HEK293 (cell line): ENCODE measurements around the gene PPFIBP1.
A peak's percentile ranks its signal among the peaks of the same experiment; 100 is the strongest.

Experiments
- ATF2 ChIP-seq: fragments of 450-650 bp; formaldehyde crosslinking; IDR thresholded peaks from 2 replicates; pipeline ENCODE4 v1.5.1; 2016; ENCODE audit warnings: missing biosample characterization, missing genetic modification characterization, low read depth
- GLIS2 ChIP-seq: fragments of 450-650 bp; formaldehyde crosslinking; IDR thresholded peaks from 2 replicates; pipeline ENCODE4 v1.5.1; 2016; ENCODE audit warnings: missing biosample characterization, missing genetic modification characterization
- KLF1 ChIP-seq: fragments of 450-650 bp; formaldehyde crosslinking; IDR thresholded peaks from 2 replicates; pipeline ENCODE4 v1.5.1; 2016; ENCODE audit warnings: missing biosample characterization, missing genetic modification characterization
- OVOL3 ChIP-seq: fragments of 450-650 bp; formaldehyde crosslinking; IDR thresholded peaks from 2 replicates; pipeline ENCODE4 v1.5.1; 2016; ENCODE audit warnings: missing biosample characterization, missing genetic modification characterization
- ZBTB48 ChIP-seq: fragments of 450-650 bp; formaldehyde crosslinking; IDR thresholded peaks from 2 replicates; pipeline ENCODE4 v1.5.1; 2016; ENCODE audit warnings: missing biosample characterization, missing genetic modification characterization
- ZBTB7A ChIP-seq: fragments of 450-650 bp; formaldehyde crosslinking; IDR thresholded peaks from 2 replicates; pipeline ENCODE4 v1.5.1; 2016; ENCODE audit warnings: low read depth, missing biosample characterization, missing genetic modification characterization
- ZFP37 ChIP-seq: fragments of 450-650 bp; formaldehyde crosslinking; IDR thresholded peaks from 2 replicates; pipeline ENCODE4 v1.5.1; 2016; ENCODE audit warnings: missing biosample characterization, missing genetic modification characterization
- ZNF146 ChIP-seq: fragments of 450-650 bp; formaldehyde crosslinking; IDR thresholded peaks from 2 replicates; pipeline ENCODE4 v1.5.1; 2016; ENCODE audit warnings: missing biosample characterization, missing genetic modification characterization
- ZNF24 ChIP-seq: fragments of 450-650 bp; formaldehyde crosslinking; IDR thresholded peaks from 2 replicates; pipeline ENCODE4 v1.5.1; 2016; ENCODE audit warnings: missing biosample characterization, missing genetic modification characterization
- ZNF292 ChIP-seq: fragments of 450-650 bp; formaldehyde crosslinking; IDR thresholded peaks from 2 replicates; pipeline ENCODE4 v1.5.1; 2016; ENCODE audit warnings: low read depth, missing biosample characterization, missing genetic modification characterization, borderline replicate concordance
- ZNF404 ChIP-seq: fragments of 450-650 bp; formaldehyde crosslinking; IDR thresholded peaks from 2 replicates; pipeline ENCODE4 v1.5.1; 2017; ENCODE audit warnings: missing biosample characterization, missing genetic modification characterization
- ZNF513 ChIP-seq: fragments of 450-650 bp; IDR thresholded peaks from 2 replicates; pipeline ENCODE4 v1.5.1; 2018; ENCODE audit warnings: missing biosample characterization, missing genetic modification characterization
- ZNF555 ChIP-seq: fragments of 450-650 bp; formaldehyde crosslinking; conservative IDR thresholded peaks from 2 replicates; pipeline ENCODE4 v1.5.1; 2017; ENCODE audit warnings: missing biosample characterization, mild to moderate bottlenecking, missing genetic modification characterization, inconsistent platforms
- ZNF623 ChIP-seq: fragments of 450-650 bp; formaldehyde crosslinking; IDR thresholded peaks from 2 replicates; pipeline ENCODE4 v1.5.1; 2016; ENCODE audit warnings: missing biosample characterization, missing genetic modification characterization
- ZNF654 ChIP-seq: fragments of 450-650 bp; formaldehyde crosslinking; IDR thresholded peaks from 2 replicates; pipeline ENCODE4 v1.5.1; 2016; ENCODE audit warnings: low read depth, missing biosample characterization, missing genetic modification characterization
- ZNF837 ChIP-seq: fragments of 450-650 bp; formaldehyde crosslinking; IDR thresholded peaks from 2 replicates; pipeline ENCODE4 v1.5.1; 2016; ENCODE audit warnings: missing biosample characterization, missing genetic modification characterization
- ZSCAN30 ChIP-seq: fragments of 450-650 bp; IDR thresholded peaks from 2 replicates; pipeline ENCODE4 v1.5.1; 2018; ENCODE audit warnings: missing biosample characterization, mild to moderate bottlenecking, missing genetic modification characterization, moderate library complexity
- ZSCAN4 ChIP-seq: fragments of 450-650 bp; formaldehyde crosslinking; IDR thresholded peaks from 2 replicates; pipeline ENCODE4 v1.5.1; 2017; ENCODE audit warnings: missing biosample characterization, missing genetic modification characterization
- TF ChIP-seq, protein P1 (sequence below): fragments of 450-650 bp; formaldehyde crosslinking; conservative IDR thresholded peaks from 2 replicates; pipeline ENCODE4 v1.5.1; 2016; ENCODE audit warnings: low read depth, missing biosample characterization, missing genetic modification characterization
- TF ChIP-seq, protein P2 (sequence below): fragments of 450-650 bp; formaldehyde crosslinking; IDR thresholded peaks from 2 replicates; pipeline ENCODE4 v1.5.1; 2017; ENCODE audit warnings: missing biosample characterization, missing genetic modification characterization
- TF ChIP-seq, protein P3 (sequence below): fragments of 450-650 bp; formaldehyde crosslinking; conservative IDR thresholded peaks from 2 replicates; pipeline ENCODE4 v1.5.1; 2016; ENCODE audit warnings: low read depth, missing biosample characterization, missing genetic modification characterization
- TF ChIP-seq, protein P4 (sequence below): fragments of 450-650 bp; formaldehyde crosslinking; IDR thresholded peaks from 2 replicates; pipeline ENCODE4 v1.5.1; 2016; ENCODE audit warnings: missing biosample characterization, missing genetic modification characterization

The PPFIBP1 gene

GRCh38 chr12:27644158-27644845, 120.3 kb downstream of the PPFIBP1 start (continued):
- TF ChIP-seq ZNF623 (tag by site-specific recombination) (no peak), KLF1 (tag by site-specific recombination) (no peak), ZBTB48 (tag by site-specific recombination) (no peak), GLIS2 (tag by site-specific recombination) (no peak), OVOL3 (tag by site-specific recombination) (peak; percentile 77; the same call in 1 of the 2 replicates), ZBTB7A (no peak), ZNF513 (peak; percentile 51; the same call in 1 of the 2 replicates), ZFP37 (tag by site-specific recombination) (no peak), ZNF837 (tag by site-specific recombination) (no peak), ZNF292 (tag by site-specific recombination) (no peak), ZNF146 (tag by site-specific recombination) (no peak), ZNF24 (no peak), ZSCAN4 (tag by site-specific recombination) (no peak), ATF2 (tag by site-specific recombination) (no peak), ZSCAN30 (0 out of 2 replicates have a peak, but pooled peaks have one; percentile 17), ZNF404 (tag by site-specific recombination) (no peak), ZNF654 (tag by site-specific recombination) (no peak), ZNF555 (tag by site-specific recombination) (no peak)
- TF ChIP-seq, protein P1, sequence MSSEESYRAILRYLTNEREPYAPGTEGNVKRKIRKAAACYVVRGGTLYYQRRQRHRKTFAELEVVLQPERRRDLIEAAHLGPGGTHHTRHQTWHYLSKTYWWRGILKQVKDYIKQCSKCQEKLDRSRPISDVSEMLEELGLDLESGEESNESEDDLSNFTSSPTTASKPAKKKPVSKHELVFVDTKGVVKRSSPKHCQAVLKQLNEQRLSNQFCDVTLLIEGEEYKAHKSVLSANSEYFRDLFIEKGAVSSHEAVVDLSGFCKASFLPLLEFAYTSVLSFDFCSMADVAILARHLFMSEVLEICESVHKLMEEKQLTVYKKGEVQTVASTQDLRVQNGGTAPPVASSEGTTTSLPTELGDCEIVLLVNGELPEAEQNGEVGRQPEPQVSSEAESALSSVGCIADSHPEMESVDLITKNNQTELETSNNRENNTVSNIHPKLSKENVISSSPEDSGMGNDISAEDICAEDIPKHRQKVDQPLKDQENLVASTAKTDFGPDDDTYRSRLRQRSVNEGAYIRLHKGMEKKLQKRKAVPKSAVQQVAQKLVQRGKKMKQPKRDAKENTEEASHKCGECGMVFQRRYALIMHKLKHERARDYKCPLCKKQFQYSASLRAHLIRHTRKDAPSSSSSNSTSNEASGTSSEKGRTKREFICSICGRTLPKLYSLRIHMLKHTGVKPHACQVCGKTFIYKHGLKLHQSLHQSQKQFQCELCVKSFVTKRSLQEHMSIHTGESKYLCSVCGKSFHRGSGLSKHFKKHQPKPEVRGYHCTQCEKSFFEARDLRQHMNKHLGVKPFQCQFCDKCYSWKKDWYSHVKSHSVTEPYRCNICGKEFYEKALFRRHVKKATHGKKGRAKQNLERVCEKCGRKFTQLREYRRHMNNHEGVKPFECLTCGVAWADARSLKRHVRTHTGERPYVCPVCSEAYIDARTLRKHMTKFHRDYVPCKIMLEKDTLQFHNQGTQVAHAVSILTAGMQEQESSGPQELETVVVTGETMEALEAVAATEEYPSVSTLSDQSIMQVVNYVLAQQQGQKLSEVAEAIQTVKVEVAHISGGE (tag by site-specific recombination), result no peak
- TF ChIP-seq, protein P2, sequence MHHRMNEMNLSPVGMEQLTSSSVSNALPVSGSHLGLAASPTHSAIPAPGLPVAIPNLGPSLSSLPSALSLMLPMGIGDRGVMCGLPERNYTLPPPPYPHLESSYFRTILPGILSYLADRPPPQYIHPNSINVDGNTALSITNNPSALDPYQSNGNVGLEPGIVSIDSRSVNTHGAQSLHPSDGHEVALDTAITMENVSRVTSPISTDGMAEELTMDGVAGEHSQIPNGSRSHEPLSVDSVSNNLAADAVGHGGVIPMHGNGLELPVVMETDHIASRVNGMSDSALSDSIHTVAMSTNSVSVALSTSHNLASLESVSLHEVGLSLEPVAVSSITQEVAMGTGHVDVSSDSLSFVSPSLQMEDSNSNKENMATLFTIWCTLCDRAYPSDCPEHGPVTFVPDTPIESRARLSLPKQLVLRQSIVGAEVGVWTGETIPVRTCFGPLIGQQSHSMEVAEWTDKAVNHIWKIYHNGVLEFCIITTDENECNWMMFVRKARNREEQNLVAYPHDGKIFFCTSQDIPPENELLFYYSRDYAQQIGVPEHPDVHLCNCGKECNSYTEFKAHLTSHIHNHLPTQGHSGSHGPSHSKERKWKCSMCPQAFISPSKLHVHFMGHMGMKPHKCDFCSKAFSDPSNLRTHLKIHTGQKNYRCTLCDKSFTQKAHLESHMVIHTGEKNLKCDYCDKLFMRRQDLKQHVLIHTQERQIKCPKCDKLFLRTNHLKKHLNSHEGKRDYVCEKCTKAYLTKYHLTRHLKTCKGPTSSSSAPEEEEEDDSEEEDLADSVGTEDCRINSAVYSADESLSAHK (tag by site-specific recombination), result 0 out of 2 replicates have a peak, but pooled peaks have one; percentile 24
- TF ChIP-seq, protein P3, sequence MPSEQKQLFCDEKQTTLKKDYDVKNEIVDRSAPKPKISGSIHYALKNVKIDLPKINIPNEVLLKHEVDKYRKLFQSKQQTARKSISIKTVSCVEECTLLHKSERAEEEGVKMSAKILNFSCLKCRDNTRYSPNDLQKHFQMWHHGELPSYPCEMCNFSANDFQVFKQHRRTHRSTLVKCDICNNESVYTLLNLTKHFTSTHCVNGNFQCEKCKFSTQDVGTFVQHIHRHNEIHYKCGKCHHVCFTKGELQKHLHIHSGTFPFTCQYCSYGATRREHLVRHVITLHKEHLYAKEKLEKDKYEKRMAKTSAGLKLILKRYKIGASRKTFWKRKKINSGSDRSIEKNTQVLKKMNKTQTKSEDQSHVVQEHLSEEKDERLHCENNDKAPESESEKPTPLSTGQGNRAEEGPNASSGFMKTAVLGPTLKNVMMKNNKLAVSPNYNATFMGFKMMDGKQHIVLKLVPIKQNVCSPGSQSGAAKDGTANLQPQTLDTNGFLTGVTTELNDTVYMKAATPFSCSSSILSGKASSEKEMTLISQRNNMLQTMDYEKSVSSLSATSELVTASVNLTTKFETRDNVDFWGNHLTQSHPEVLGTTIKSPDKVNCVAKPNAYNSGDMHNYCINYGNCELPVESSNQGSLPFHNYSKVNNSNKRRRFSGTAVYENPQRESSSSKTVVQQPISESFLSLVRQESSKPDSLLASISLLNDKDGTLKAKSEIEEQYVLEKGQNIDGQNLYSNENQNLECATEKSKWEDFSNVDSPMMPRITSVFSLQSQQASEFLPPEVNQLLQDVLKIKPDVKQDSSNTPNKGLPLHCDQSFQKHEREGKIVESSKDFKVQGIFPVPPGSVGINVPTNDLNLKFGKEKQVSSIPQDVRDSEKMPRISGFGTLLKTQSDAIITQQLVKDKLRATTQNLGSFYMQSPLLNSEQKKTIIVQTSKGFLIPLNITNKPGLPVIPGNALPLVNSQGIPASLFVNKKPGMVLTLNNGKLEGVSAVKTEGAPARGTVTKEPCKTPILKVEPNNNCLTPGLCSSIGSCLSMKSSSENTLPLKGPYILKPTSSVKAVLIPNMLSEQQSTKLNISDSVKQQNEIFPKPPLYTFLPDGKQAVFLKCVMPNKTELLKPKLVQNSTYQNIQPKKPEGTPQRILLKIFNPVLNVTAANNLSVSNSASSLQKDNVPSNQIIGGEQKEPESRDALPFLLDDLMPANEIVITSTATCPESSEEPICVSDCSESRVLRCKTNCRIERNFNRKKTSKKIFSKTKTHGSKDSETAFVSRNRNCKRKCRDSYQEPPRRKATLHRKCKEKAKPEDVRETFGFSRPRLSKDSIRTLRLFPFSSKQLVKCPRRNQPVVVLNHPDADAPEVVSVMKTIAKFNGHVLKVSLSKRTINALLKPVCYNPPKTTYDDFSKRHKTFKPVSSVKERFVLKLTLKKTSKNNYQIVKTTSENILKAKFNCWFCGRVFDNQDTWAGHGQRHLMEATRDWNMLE (tag by site-specific recombination), result no peak
- TF ChIP-seq, protein P4, sequence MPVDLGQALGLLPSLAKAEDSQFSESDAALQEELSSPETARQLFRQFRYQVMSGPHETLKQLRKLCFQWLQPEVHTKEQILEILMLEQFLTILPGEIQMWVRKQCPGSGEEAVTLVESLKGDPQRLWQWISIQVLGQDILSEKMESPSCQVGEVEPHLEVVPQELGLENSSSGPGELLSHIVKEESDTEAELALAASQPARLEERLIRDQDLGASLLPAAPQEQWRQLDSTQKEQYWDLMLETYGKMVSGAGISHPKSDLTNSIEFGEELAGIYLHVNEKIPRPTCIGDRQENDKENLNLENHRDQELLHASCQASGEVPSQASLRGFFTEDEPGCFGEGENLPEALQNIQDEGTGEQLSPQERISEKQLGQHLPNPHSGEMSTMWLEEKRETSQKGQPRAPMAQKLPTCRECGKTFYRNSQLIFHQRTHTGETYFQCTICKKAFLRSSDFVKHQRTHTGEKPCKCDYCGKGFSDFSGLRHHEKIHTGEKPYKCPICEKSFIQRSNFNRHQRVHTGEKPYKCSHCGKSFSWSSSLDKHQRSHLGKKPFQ (tag by site-specific recombination), result peak; percentile 59; the same call in 1 of the 2 replicates
